Prostate gland (tissue), 2 donors: Measurements from ENCODE around the gene POFUT2.

Experiments
- POLR2A ChIP-seq: fragments of 450-650 bp; IDR thresholded peaks from one replicate; pipeline ENCODE4 v1.6.1; 2016; ENCODE audit warnings: antibody characterized with exemption, mild to moderate bottlenecking
- TF ChIP-seq, protein P1 (sequence below), 4 experiments: fragments of 200-600 bp in 2 of 4; fragments of 450-650 bp in 2 of 4; sonication (generic) in 2 of 4; IDR thresholded peaks; 1 replicate in 3 of 4; 2 replicates in 1 of 4; pipeline ENCODE4 v1.5.1; 2016 to 2019; ENCODE audit warnings: antibody characterized with exemption in 4 of 4, mild to moderate bottlenecking in 2 of 4, moderate library complexity in 2 of 4

DNA sequence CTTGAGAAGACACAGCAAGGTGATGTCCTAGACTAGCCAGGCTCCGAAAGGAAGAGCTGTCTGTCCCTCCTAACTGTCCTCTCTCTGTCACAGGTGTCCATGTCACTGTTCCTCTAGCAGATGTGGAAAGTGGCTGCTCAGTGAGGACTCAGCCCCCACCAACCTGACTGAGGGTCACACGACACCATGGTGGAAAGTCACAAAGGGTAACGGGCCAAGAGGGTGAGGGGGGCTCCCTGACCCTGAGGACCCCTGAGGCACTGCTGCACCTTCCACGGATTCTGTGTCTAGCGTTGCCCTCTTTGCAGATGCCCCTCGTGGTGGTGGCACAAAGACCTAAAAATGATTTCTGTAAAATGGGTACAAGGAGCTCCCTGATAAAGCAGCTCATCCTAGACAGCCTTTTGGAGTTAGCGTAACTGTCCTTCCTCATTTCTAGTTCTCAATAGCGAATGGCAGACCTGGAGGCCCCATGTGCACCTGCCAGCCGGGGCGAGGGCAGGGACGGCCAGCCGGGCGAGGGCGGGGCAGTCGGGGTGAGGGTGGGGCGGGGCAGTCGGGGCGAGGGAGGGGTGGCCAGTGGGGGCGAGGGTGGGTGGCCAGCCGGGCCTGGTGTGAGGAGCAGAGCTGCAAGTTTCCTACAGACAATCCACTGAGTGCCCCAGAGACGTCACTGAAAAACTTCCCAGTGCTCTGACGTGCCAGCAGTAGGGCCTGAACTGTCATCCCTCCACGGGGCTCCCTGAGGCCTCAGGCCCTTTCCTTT, 23.4 kb downstream of the POFUT2 start:
- no peak for TF ChIP-seq POLR2A
- TF ChIP-seq, protein P1, sequence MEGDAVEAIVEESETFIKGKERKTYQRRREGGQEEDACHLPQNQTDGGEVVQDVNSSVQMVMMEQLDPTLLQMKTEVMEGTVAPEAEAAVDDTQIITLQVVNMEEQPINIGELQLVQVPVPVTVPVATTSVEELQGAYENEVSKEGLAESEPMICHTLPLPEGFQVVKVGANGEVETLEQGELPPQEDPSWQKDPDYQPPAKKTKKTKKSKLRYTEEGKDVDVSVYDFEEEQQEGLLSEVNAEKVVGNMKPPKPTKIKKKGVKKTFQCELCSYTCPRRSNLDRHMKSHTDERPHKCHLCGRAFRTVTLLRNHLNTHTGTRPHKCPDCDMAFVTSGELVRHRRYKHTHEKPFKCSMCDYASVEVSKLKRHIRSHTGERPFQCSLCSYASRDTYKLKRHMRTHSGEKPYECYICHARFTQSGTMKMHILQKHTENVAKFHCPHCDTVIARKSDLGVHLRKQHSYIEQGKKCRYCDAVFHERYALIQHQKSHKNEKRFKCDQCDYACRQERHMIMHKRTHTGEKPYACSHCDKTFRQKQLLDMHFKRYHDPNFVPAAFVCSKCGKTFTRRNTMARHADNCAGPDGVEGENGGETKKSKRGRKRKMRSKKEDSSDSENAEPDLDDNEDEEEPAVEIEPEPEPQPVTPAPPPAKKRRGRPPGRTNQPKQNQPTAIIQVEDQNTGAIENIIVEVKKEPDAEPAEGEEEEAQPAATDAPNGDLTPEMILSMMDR (IDR thresholded peaks at IDR 0.05): no peak
